Fibroblast of lung (primary cell): Measurements from ENCODE around the gene GTPBP2. TPM values are rescaled to one million over a fixed set of nuclear protein-coding genes. Genes with fewer than 3 reads are reported as not detected.

Experiments used
- DNase-seq, 2 donors: peaks; one replicate each; pipeline versions ENCODE4 v3.0.0 to v3.0.0-alpha.2; 2010; ENCODE audit warnings: low read depth in 2 of 2
- H2AFZ ChIP-seq: 2 replicates; pipeline ENCODE4 v1.5.1; 2012; ENCODE audit warnings: low read length, control low read depth, inconsistent platforms
- H3K27ac ChIP-seq: 2 replicates; pipeline ENCODE4 v1.5.1; 2011; ENCODE audit warnings: low read length, control low read depth; ENCODE audit not compliant: insufficient read depth
- H3K27me3 ChIP-seq: 2 replicates; pipeline ENCODE4 v1.5.1; 2011; ENCODE audit warnings: mild to moderate bottlenecking, low read length; ENCODE audit not compliant: control insufficient read depth, insufficient read depth
- H3K36me3 ChIP-seq: 2 replicates; pipeline ENCODE4 v1.5.1; 2011; ENCODE audit warnings: low read length; ENCODE audit not compliant: control insufficient read depth, insufficient read depth
- H3K4me1 ChIP-seq: 2 replicates; pipeline ENCODE4 v1.5.1; 2011; ENCODE audit warnings: low read length; ENCODE audit not compliant: control insufficient read depth, insufficient read depth; ENCODE audit errors: extremely low read depth
- H3K4me2 ChIP-seq: 2 replicates; pipeline ENCODE4 v1.5.1; 2011; ENCODE audit warnings: low read length, control low read depth; ENCODE audit not compliant: insufficient read depth; ENCODE audit errors: extremely low read depth
- H3K4me3 ChIP-seq, 4 experiments: fragments of 200-600 bp in 1 of 4; sonication (generic) in 1 of 4; replicated peaks in 1 of 4; 2 replicates each; pipeline ENCODE4 v1.5.1; 2011 to 2016; ENCODE audit warnings: low read length in 4 of 4, low read depth in 3 of 4, mild to moderate bottlenecking in 3 of 4, control low read depth in 2 of 4, inconsistent platforms in 1 of 4, mixed read lengths in 1 of 4; ENCODE audit not compliant: insufficient read depth in 1 of 4; ENCODE audit errors: control extremely low read depth in 1 of 4
- H3K79me2 ChIP-seq: 2 replicates; pipeline ENCODE4 v1.5.1; 2012; ENCODE audit warnings: mild to moderate bottlenecking, low read length, inconsistent platforms; ENCODE audit not compliant: control insufficient read depth, insufficient read depth
- H3K9ac ChIP-seq: 2 replicates; pipeline ENCODE4 v1.5.1; 2011; ENCODE audit warnings: mild to moderate bottlenecking, low read length, control low read depth; ENCODE audit not compliant: insufficient read depth
- H3K9me3 ChIP-seq: 2 replicates; pipeline ENCODE4 v1.5.1; 2012; ENCODE audit warnings: low read depth, low read length; ENCODE audit not compliant: control insufficient read depth, insufficient read depth
- H4K20me1 ChIP-seq: 2 replicates; pipeline ENCODE4 v1.5.1; 2011; ENCODE audit warnings: low read length; ENCODE audit not compliant: control insufficient read depth, insufficient read depth; ENCODE audit errors: extremely low read depth
- CTCF ChIP-seq, 2 donors: IDR thresholded peaks in 1 of 2; conservative IDR thresholded peaks in 1 of 2; 1 replicate in 1 of 2; 2 replicates in 1 of 2; pipeline ENCODE4 v1.5.1; 2011 to 2012; ENCODE audit warnings: low read length in 2 of 2, control low read depth in 1 of 2, inconsistent platforms in 1 of 2, low read depth in 1 of 2, mild to moderate bottlenecking in 1 of 2
- EZH2 ChIP-seq: IDR thresholded peaks from 2 replicates; pipeline ENCODE4 v1.5.1; 2012; ENCODE audit warnings: low read length, control low read depth, mild to moderate bottlenecking; ENCODE audit errors: missing control alignments
- polyA plus RNA-seq, 2 donors: library from polyadenylated mRNA; depleted of rRNA in 1 of 2; stranded (reverse) in 1 of 2; unstranded in 1 of 2; fragments of >200 nt; gene quantifications; 2 replicates each; pipeline ENCODE4 v1.2.1, GENCODE V29; 2011 to 2012; ENCODE audit warnings: missing spikeins in 1 of 2
- total RNA-seq: library from RNA; depleted of rRNA; stranded (reverse); fragments of >200 nt; gene quantifications from 2 replicates; pipeline ENCODE4 v1.2.1, GENCODE V29; 2014

The GTPBP2 gene
- total and polyA plus RNA-seq, 2 donors (not counting 1 experiment from before 2014, with no cell fraction given): 45.2 to 174 TPM

GRCh38 chr6:43623880-43624785 lies 4.9 kb downstream of the GTPBP2 start:
- no peak for DNase-seq
- Histone ChIP-seq H3K27me3 (no peaks in the 10 kb centered on the region), H3K27ac (no peak overlapping the region), H3K4me3 (no peak overlapping the region), H3K79me2 (peaks cover 29% of the 10 kb centered on the region), H3K36me3 (peaks cover 40% of the 10 kb centered on the region), H3K4me1 (peaks cover 11% of the 10 kb centered on the region), H4K20me1 (no peaks in the 10 kb centered on the region), H3K9me3 (no peaks in the 10 kb centered on the region), H2AFZ (no peak overlapping the region), H3K4me2 (no peak overlapping the region), H3K9ac (no peak overlapping the region)
- no peak for TF ChIP-seq EZH2
- no peak for TF ChIP-seq CTCF (conservative IDR thresholded peaks at IDR 0.05 in 1 of 2, IDR thresholded peaks at IDR 0.05 in 1 of 2; ENCODE audit: low read depth in 1 of 2, low read length in 2 of 2)

- Histone ChIP-seq H3K27ac (no peak overlapping the region), H3K4me3 (no peak overlapping the region), H3K4me1 (peaks cover 7% of the 10 kb centered on the region), H3K9me3 (no peaks in the 10 kb centered on the region), H3K79me2 (peaks cover 18% of the 10 kb centered on the region), H3K36me3 (peaks cover 40% of the 10 kb centered on the region), H3K4me2 (no peak overlapping the region), H3K9ac (no peak overlapping the region), H2AFZ (no peak overlapping the region), H4K20me1 (no peaks in the 10 kb centered on the region), H3K27me3 (no peaks in the 10 kb centered on the region)
- no peak for DNase-seq
- no peak for TF ChIP-seq CTCF (conservative IDR thresholded peaks at IDR 0.05 in 1 of 2, IDR thresholded peaks at IDR 0.05 in 1 of 2; ENCODE audit: low read depth in 1 of 2, low read length in 2 of 2)
- no peak for TF ChIP-seq EZH2
Measured at GRCh38 chr6:43622541-43622940, 6.5 kb downstream of the GTPBP2 start.

GRCh38 chr6:43621836-43622180 lies 7.3 kb downstream of the GTPBP2 start:
- H3K4me2 ChIP-seq: no peak overlapping the region
- H3K9ac ChIP-seq: no peak overlapping the region
- no peak for DNase-seq
- H2AFZ ChIP-seq: no peak overlapping the region
- no peak overlapping the region for H3K27ac ChIP-seq
- peaks cover 42% of the 10 kb centered on the region for H3K36me3 ChIP-seq
- no peak overlapping the region for H3K4me3 ChIP-seq
- peaks cover 1% of the 10 kb centered on the region for H3K4me1 ChIP-seq
- no peaks in the 10 kb centered on the region for H4K20me1 ChIP-seq
- TF ChIP-seq CTCF (conservative IDR thresholded peaks at IDR 0.05 in 1 of 2, IDR thresholded peaks at IDR 0.05 in 1 of 2; ENCODE audit: low read depth in 1 of 2, low read length in 2 of 2): no peak
- TF ChIP-seq EZH2: no peak
- H3K79me2 ChIP-seq: peaks cover 11% of the 10 kb centered on the region
- no peaks in the 10 kb centered on the region for H3K27me3 ChIP-seq
- H3K9me3 ChIP-seq: no peaks in the 10 kb centered on the region
